GM18909 (cell line): ENCODE measurements around the gene RAVER2.

ENCODE experiments used
- ATAC-seq: cut with Tn5 transposase; IDR thresholded peaks from one replicate; pipeline ENCODE4 v1.9.1; 2021; ENCODE audit warnings: mild to moderate bottlenecking; ENCODE audit not compliant: unreplicated experiment, poor library complexity

Gene RAVER2

DNA sequence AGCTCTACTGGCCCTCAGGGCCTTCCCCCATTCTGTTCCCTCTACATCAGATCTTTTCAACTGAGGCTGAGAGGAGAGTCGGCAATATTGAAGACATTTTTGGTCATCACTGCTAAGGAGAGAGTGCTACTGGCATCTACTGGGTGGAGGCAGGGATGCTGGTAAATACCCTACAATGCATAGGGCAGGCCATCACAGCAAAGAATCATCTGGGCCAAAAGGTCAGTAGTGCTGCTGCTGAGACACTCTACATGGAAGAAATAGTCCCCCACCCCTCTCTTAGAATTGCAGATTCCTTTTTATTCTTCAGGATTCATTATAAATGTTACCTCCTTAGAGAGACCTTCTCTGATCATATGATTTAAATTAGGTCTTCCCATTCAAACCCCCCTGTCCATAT lies 127.2 kb downstream of the RAVER2 start:
- no peak for ATAC-seq

DNA sequence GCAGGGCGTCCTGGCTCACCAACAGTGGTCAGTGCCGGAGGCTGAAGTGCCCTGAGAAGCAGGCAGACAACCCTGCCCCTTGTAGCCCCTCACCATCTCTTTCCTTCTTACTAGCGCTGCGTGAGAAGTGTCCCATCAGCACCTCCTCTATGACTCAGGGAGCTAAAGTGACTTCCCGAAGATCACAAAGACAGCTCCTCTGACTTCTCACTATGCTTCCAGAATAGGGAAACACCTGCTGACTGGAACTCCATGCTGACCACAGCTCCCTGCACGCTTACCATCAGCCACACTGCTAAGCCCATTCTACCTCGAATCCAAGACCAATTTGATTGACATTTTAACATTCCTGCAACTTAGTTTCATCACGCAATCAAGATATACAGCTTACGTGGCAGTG lies 128.7 kb downstream of the RAVER2 start:
- no peak for ATAC-seq

DNA sequence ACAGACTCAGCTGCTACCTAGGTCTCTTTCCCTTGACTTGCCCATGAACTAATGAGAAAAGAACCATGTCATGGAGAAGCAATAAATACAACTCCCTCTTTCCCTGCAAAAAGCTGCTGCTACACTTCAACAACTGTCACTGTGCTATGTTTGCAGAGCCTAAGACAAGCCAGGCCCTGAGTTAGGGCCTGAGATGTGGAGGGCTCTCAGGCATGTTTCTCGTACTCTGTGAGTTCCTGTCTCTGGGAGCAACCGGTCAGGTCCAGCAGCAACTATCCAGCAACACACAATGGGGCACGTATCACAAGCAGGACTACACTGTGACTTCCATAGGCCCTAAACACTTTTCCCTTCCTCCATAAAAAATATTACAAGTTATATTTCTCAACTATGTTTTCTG lies 129.8 kb downstream of the RAVER2 start:
- ATAC-seq: no peak

DNA sequence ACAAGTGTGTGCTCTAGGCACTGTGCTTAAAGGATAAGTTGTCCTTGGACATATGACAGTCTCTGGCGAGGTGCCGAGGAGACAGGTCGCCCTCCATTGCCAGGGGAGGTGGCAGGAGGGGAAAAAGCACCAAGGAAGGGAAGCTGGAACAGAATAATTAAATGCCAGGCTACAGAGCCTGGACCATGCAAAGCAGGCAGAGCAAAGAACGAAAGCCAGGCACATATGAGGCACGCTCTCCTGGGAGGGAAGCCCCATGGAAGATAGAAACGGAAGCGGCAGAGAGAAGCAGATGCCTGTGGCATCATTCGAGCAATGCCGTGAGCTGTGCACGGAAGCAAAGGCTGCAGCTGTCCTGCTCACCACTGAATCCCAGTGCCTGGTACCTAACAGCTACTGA lies 130.2 kb downstream of the RAVER2 start:
- ATAC-seq: no peak

DNA sequence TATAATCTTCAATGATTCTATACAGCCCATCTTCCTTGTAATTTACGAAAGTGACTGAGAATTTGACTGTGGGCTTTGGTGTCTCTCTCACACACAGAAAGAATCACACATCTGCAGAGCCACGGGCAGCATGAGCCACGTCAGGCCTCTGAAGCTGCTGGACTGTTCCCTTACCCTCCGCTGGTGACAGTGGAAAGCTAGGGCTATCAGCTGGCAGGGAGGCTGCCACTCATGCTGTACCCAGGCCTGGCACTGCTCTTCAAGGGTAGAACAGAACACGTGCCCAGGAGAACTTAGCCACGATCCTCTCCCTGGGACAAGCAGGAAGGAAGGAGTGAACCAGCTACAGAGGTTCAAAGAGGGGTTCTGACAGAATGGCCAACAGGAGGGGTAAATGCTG lies 130.7 kb downstream of the RAVER2 start:
- ATAC-seq: no peak

DNA sequence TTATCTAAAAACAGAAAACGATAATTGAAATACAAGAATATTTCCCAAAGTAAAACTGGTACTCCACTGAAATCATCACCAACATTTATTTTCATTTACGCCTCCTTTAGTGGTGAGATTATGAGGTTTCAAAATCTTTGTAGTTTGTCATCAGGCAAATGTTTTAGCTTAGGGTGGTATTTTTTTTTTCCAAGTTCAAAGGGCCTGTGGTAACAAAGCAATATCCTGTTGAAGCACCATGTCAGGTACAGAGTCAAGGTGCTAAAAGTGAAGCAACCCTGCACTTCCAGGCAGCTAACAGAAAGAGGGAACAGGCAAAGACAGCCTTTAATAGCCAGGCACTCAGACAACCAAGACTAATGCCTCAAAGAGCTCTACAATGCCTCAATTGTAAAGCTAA lies 132.3 kb downstream of the RAVER2 start:
- no peak for ATAC-seq

DNA sequence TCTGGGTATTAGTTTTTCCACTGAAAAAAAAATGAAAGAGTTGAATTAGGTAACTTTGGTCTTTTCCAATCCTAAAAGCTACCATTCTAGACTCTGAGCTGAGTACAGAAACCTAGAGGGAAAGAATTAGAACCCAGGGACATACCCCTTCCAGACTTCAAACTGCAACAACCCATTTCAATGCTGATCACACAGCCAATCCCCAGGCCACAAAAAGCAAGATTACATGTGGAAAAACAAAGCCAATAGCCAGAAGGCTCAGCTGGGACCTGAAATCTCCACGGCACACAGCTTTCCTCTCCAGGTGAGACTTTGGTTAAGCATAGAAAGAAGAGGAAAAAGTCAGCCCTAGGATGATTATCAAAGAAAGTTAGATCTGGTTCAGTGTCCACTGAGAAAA lies 132.7 kb downstream of the RAVER2 start:
- no peak for ATAC-seq

DNA sequence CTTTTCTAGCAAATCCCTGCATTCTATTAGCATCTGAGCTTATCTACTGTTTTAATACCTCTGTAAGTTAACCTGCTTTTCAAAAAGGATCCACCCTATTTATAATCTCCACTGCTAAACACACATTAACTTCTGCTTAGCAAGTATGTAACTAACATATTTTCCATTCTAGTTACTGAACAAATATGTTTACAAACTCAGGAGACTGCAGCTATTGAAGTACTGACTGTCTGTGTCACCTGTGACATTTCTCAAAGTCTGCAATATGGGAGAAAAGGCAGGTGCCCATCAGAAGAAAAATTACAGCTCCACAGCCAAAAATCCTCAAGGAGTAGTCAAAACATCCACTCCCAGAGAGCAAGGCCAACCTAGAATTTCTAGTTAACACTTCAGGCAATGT lies 133.2 kb downstream of the RAVER2 start:
- ATAC-seq: no peak

DNA sequence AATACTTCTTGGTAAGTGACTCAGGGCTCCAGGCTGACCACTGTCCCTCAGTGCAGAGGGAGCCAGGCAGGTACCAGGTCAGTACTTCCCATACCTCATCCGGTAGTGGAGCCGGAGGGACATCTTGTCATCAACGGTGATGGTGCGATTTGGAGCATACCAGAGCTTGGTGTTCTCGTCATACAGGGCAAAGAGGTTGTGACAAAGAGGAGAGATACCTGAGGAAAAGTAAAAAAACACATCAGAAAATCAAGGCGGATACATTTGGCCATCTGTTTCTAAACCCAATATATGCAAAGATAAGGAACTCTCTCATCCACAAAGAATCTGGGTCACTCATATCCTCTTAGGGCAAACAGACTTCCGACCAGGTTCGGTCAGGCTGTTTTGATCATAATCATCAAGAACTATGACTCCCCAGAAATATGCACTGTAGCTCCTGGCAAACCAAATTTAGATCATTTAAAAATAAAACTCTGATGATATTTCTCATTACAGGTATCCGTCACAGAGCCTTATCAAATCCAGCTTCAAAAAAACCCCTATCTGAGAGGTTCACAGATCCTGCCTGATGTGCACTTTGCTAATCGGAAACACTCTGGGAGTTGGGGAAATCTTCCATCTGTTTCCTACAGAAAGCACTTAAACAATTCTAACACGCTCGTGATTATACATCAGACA lies 134.2 kb downstream of the RAVER2 start:
- ATAC-seq: no peak

DNA sequence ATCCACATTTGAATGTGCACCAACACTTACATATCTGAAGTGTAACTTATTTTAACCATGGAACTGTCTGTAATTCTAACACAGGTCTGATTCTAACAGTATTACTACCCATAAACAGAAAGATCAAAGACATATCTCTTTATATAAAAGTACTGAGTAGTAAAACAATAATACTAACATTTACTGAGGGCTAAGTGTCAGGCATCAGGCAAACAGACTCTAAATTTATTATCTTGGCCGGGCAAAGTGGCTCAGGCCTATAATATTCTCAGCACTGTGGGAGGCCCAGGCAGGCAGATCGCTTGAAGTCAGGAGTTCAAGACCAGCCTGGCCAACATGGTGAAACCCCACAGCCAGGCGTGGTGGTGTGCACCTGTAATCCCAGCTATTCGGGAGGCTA lies 135.6 kb downstream of the RAVER2 start:
- ATAC-seq: no peak

DNA sequence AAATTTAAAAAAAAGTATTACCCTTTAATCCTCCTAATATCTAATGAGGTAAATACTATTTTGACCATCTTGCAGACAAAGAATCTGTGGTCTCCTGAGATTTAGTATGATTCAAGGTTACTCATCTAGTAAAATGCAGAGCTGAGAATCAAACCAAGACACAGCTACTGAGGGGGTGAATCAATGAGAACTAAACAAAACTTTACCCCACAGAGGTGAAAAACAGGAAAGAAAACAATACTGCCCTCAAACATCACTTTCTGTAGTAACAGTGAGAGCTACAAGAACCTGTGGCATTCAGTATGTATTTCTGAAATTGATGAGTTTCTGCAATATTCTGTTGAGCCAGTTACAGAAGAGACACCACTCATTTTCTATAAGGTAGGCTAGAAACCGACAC lies 136.4 kb downstream of the RAVER2 start:
- no peak for ATAC-seq
